ENCODE measurements around the gene KRTAP5-7. TPM values are rescaled to one million over a fixed set of nuclear protein-coding genes. Genes with fewer than 3 reads are reported as not detected.
"Not testable (repeated sequence)": the region's sequence is repeated elsewhere in the genome, so short reads cannot be mapped to it uniquely, and the experiment has no call there.

KRTAP5-7 gene
- total and polyA plus RNA-seq, 8 donors, result 0.14 to 0.24 (median 0.18) TPM; not detected in 5

DNA sequence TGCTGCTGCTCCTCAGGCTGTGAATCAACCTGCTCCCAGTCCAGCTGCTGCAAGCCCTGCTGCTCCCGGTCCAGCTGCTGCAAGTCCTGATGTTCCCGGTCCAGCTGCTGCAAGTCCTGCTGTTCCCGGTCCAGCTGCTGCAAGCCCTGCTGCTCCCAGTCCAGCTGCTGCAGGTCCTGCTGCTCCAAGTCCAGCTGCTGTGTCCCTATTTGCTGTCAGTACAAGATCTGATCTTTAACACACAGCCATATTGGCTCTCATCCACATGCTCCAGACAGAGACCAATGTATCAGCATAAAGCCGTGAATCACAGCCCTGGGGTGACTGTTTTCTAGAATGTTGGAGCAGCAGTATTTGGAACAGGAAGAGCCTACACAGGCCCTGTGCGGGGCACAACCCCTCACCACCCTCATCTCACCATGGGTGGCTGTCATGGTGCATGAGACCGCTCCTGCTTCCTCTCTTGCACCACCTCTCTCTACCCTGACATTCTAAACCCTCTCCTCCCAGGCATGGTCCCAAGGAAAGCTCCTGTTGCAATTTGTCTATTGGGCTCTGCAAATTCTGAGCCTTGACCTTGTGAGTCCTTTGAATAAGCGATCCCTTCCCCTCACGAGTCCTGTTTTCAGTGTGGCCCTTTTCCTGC, 41.8 kb downstream of the KRTAP5-7 start:
- DNase-seq, result peak in 2 of 4 donors; percentile 8 to 59
- Histone ChIP-seq H3K36me3 (no peaks in the 10 kb centered on the region), H3K4me1 (no peaks in the 10 kb centered on the region), H3K27ac (no peak overlapping the region), H3K4me3 (no peak overlapping the region), H3K9me3 (no peaks in the 10 kb centered on the region), H3K27me3 (peaks cover 0 to 12% of the 10 kb centered on the region in 2 donors)
- peak; percentile 31 for ATAC-seq
- intact Hi-C loops (cut with DNase I), result no loop called here
- TF ChIP-seq, protein P1, sequence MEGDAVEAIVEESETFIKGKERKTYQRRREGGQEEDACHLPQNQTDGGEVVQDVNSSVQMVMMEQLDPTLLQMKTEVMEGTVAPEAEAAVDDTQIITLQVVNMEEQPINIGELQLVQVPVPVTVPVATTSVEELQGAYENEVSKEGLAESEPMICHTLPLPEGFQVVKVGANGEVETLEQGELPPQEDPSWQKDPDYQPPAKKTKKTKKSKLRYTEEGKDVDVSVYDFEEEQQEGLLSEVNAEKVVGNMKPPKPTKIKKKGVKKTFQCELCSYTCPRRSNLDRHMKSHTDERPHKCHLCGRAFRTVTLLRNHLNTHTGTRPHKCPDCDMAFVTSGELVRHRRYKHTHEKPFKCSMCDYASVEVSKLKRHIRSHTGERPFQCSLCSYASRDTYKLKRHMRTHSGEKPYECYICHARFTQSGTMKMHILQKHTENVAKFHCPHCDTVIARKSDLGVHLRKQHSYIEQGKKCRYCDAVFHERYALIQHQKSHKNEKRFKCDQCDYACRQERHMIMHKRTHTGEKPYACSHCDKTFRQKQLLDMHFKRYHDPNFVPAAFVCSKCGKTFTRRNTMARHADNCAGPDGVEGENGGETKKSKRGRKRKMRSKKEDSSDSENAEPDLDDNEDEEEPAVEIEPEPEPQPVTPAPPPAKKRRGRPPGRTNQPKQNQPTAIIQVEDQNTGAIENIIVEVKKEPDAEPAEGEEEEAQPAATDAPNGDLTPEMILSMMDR (IDR thresholded peaks at IDR 0.05), result no peak

DNA sequence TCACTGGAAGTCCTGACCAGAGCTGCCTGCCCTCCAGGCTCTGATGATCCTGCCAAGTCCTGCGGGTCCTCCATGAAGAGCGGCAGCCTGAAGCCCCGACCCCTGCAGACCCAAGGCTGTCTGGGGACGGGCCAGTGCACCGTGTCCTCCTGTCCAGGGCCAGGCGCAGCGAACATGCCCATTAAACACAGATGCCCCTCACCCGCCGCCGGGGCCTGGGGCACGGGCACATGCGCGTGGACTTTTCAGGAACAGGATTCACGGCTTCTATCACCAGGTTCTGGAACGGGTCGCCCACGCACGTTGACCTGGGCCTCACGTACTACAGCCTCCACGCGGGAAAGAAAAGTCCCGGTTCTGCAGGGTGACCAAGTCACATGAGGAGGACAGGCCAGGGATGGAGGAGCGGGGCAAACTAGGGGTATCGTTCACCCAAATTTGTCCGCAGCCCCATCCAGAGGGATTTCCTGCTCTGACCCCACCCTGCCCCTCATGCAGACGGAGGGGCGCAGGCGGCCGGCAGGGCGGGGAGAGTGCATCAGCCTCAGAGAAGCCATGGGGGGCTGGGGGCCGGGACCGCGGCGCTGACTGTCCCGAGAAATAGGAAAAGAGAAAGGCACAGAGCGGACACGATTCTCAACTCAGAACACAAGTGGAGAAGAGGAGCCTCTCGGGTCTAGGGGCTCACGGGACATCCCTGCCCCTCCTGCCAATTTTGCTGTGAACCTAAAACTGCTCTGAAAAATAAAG, 44.2 kb downstream of the KRTAP5-7 start:
- H3K4me3 ChIP-seq; H3K27ac ChIP-seq; H3K27me3 ChIP-seq; DNase-seq; intact Hi-C loops (cut with DNase I); H3K4me1 ChIP-seq; H3K36me3 ChIP-seq; H3K9me3 ChIP-seq; ATAC-seq: not testable (repeated sequence)

DNA sequence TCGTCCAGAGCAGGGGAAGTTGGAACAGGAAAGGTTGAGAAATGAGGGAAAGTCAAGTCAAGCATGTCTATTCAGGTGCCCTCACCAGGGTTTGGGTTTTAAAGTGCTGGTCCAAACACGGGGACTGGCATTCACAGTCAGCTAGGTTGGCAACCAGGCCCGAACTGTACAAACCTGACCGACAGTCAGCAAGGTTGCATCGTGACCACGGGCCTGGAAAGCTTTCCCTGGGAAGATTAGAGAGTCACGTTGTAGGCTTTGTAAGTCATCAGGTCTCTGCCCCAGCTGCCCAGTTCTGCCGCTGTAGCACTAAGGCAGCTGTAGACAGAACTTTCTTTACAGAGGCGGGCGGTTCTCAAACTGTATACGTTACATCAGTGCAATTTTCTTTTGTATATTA, 45.7 kb downstream of the KRTAP5-7 start:
- Histone ChIP-seq H3K9me3 (no peaks in the 10 kb centered on the region), H3K4me3 (no peak overlapping the region), H3K27ac (no peak overlapping the region), H3K27me3 (no peaks in the 10 kb centered on the region), H3K36me3 (no peaks in the 10 kb centered on the region), H3K4me1 (no peaks in the 10 kb centered on the region)
- TF ChIP-seq, protein P1 (IDR thresholded peaks at IDR 0.05), result no peak
- DNase-seq (no peak), ATAC-seq (no peak)
- intact Hi-C loops (cut with DNase I), result no loop called here

DNA sequence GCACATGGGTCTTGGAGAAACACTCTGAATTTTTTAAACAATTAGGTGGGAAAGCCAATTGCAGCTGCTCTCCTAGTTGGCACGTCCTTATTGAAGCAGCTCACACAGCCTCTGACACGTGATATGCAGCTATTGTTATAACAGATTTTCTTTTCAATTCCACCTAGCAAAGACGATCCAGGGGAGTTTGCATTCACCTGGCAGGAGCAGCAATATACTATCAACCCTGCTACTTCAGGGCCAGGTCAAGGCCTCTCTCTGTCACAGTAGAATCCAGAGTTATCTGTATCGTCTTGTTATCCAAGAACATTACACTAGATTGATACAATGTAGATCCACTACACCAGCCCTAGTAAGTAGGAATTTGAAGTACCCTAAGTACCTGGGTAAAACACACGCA, 47.4 kb downstream of the KRTAP5-7 start:
- H3K27ac ChIP-seq, result no peak overlapping the region
- H3K4me1 ChIP-seq, result no peaks in the 10 kb centered on the region
- H3K4me3 ChIP-seq, result no peak overlapping the region
- intact Hi-C loops (cut with DNase I), result no loop called here
- no peaks in the 10 kb centered on the region for H3K27me3 ChIP-seq
- no peaks in the 10 kb centered on the region for H3K36me3 ChIP-seq
- ATAC-seq, result no peak
- H3K9me3 ChIP-seq, result no peaks in the 10 kb centered on the region
- no peak for DNase-seq
- TF ChIP-seq, protein P1 (IDR thresholded peaks at IDR 0.05), result no peak

DNA sequence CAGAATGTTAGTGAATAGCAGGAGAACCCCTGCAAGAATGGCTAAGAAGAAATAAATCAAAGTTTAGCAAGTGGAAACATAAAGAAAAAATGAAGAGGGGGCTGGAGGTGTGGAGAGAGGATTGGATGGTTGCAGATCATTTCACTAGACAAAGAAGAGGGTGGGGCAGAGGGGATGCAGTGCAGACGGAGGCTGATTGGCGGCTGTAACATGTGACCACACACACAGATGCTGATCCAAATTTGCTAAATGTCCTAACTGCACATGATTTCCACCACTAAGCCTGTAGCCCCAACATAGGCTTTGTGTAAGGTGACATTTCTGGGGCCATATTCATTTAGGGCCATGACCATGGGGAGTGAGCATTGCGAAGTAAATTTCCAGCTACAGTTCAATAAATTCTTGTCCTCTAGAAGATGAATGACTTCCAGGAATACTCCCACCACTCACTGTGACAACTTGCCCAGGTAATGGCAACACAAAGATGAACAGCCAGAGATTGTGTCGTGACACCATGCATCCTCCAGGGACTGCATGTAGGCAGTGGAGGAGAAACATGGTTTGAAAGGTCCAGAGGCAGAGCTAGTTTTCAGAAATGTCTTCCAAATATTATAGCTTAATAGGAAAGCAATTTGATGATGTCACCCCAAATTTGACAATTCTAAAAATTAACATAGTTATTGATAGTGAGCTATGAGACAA, 48.8 kb downstream of the KRTAP5-7 start:
- TF ChIP-seq, protein P1 (IDR thresholded peaks at IDR 0.05), result no peak
- Histone ChIP-seq H3K9me3 (no peaks in the 10 kb centered on the region), H3K4me3 (no peak overlapping the region), H3K27me3 (no peaks in the 10 kb centered on the region), H3K27ac (no peak overlapping the region), H3K4me1 (peaks cover 0 to 6% of the 10 kb centered on the region in 2 donors), H3K36me3 (no peaks in the 10 kb centered on the region)
- ATAC-seq (no peak), DNase-seq (no peak)
- intact Hi-C loops (cut with DNase I), result no loop called here

DNA sequence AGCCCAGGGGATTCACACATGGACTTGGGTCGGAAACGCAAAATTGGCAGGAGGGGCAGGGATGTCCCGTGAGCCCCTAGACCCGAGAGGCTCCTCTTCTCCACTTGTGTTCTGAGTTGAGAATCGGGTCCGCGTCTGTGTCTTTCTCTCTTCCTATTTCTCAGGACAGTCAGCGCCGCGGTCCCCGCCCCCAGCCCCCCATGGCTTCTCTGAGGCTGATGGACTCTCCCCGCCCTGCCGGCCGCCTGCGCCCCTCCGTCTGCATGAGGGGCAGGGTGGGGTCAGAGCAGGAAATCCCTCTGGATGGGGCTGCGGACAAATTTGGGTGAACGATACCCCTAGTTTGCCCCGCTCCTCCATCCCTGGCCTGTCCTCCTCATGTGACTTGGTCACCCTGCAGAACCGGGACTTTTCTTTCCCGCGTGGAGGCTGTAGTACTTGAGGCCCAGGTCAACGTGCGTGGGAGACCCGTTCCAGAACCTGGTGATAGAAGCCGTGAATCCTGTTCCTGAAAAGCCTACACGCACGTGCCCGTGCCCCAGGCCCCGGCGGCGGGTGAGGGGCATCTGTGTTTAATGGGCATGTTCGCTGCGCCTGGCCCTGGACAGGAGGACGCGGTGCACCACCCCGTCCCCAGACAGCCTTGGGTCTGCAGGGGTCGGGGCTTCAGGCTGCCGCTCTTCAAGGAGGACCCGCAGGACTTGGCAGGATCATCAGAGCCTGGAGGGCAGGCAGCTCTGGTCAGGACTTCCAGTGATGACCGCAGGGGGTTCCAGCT, 49.8 kb downstream of the KRTAP5-7 start:
- ATAC-seq; intact Hi-C loops (cut with DNase I); DNase-seq; H3K27ac ChIP-seq; H3K27me3 ChIP-seq; H3K9me3 ChIP-seq; H3K4me1 ChIP-seq; H3K36me3 ChIP-seq; H3K4me3 ChIP-seq: not testable (repeated sequence)
